ENCODE results near the gene KPNB1.

GRCh38 chr17:47634870-47635269 lies 14.8 kb upstream of the KPNB1 start:
- no peak for TF ChIP-seq POLR2A (IDR thresholded peaks at IDR 0.05)
- TF ChIP-seq CTCF (IDR thresholded peaks at IDR 0.05) = no peak

All from ovary (tissue), 3 donors.